Stomach (tissue), 9 donors: ENCODE data around the gene ASH1L. TPM values are rescaled to one million over a fixed set of nuclear protein-coding genes. Genes with fewer than 3 reads are reported as not detected.
A peak's percentile ranks its signal among the peaks of the same experiment; 100 is the strongest.
"Not testable (repeated sequence)": the region's sequence is repeated elsewhere in the genome, so short reads cannot be mapped to it uniquely, and the experiment has no call there.

ENCODE experiments used
- DNase-seq, 2 donors: peaks; one replicate each; pipeline versions ENCODE4 v3.0.0 to v3.0.0-alpha.2; 2013 to 2019
- H3K27ac ChIP-seq, 5 donors: fragments of 200-600 bp in 4 of 5; sonication (generic) in 4 of 5; one replicate each; pipeline ENCODE4 v1.5.1; 2013 to 2019; ENCODE audit warnings: mild to moderate bottlenecking in 1 of 5, moderate library complexity in 1 of 5
- H3K27me3 ChIP-seq, 3 donors: fragments of 200-600 bp; sonication (generic); one replicate each; pipeline ENCODE4 v1.5.1; 2017 to 2019; ENCODE audit warnings: mixed run types in 1 of 3
- H3K36me3 ChIP-seq, 4 donors: fragments of 200-600 bp; sonication (generic); 1 replicate in 3 of 4; 2 replicates in 1 of 4; pipeline ENCODE4 v1.5.1; 2016 to 2019
- H3K4me1 ChIP-seq, 4 donors: fragments of 200-600 bp; sonication (generic); one replicate each; pipeline ENCODE4 v1.5.1; 2016 to 2019
- H3K4me3 ChIP-seq, 4 donors: fragments of 200-600 bp; sonication (generic) in 3 of 4; one replicate each; pipeline ENCODE4 v1.5.1; 2016 to 2019; ENCODE audit warnings: mild to moderate bottlenecking in 1 of 4
- H3K9me3 ChIP-seq, 4 donors: fragments of 200-600 bp; sonication (generic); one replicate each; pipeline ENCODE4 v1.5.1; 2016 to 2019
- CTCF ChIP-seq, 7 experiments: fragments of 450-650 bp in 4 of 7; fragments of 200-600 bp in 3 of 7; sonication (generic) in 3 of 7; IDR thresholded peaks; one replicate each; pipeline ENCODE4 v1.5.1; 2016 to 2019; ENCODE audit warnings: antibody characterized with exemption in 7 of 7, control low read depth in 2 of 7, mild to moderate bottlenecking in 1 of 7
- EP300 ChIP-seq: sonication (generic); formaldehyde crosslinking; IDR thresholded peaks from one replicate; pipeline ENCODE4 v1.6.1; 2017; ENCODE audit warnings: antibody characterized with exemption
- POLR2A ChIP-seq, 4 donors: fragments of 450-650 bp; IDR thresholded peaks; one replicate each; pipeline ENCODE4 v1.6.1; 2016; ENCODE audit warnings: antibody characterized with exemption in 4 of 4, control low read depth in 2 of 4, mild to moderate bottlenecking in 1 of 4, moderate library complexity in 1 of 4
- POLR2AphosphoS5 ChIP-seq, 3 donors: sonication (generic); formaldehyde crosslinking; IDR thresholded peaks; one replicate each; pipeline ENCODE4 v1.6.1; 2016; ENCODE audit warnings: antibody characterized with exemption in 3 of 3
- WGBS, 5 donors: extraction: QIAGEN DNeasy Blood & Tissue Kit in 3 of 5; methylation state at CpG; one replicate each; pipeline versions ENCODE4 v1.1.5 to v1.1.7; 2013 to 2018; 5-methylcytosine and 5-hydroxymethylcytosine counted together
- intact Hi-C: fragments of 100-400 bp; cut with DNase I; formaldehyde crosslinking; loops from one replicate; pipeline ENCODE4 v1.15.1; 2023; ENCODE audit warnings: low total_unique reads
- polyA plus RNA-seq, 3 donors: library from polyadenylated mRNA; stranded (reverse); fragments of 200-250 nt; gene quantifications; one replicate each; pipeline ENCODE4 v1.2.3, GENCODE V29; 2013
- total RNA-seq, 5 donors: library from RNA; depleted of rRNA; stranded (reverse); fragments of >200 nt; gene quantifications; one replicate each; pipeline versions ENCODE4 v1.1.0 to v1.2.3, GENCODE V29; 2014 to 2016
- donor health status: healthy with polysubstance abuse.
- donor health status: Bipolar disorder and iron deficiency.
- donor health status: healthy.

Gene ASH1L
- total and polyA plus RNA-seq, 8 donors, result 3.0 to 69.4 (median 34.3) TPM

- H3K27ac ChIP-seq, result no peak overlapping the region
- intact Hi-C loops, result no loop called here
- 84 to 87% (median 85%) methylated on average over 8 of the region's 8 CpGs for WGBS, 5 donors
- no peak for DNase-seq
- H3K27me3 ChIP-seq, result no peaks in the 10 kb centered on the region
- H3K9me3 ChIP-seq, result no peaks in the 10 kb centered on the region
- no peak overlapping the region for H3K4me3 ChIP-seq
- peaks cover 78 to 100% (median 99%) of the 10 kb centered on the region in 4 donors for H3K36me3 ChIP-seq
- no peaks in the 10 kb centered on the region for H3K4me1 ChIP-seq
- TF ChIP-seq POLR2A (IDR thresholded peaks at IDR 0.05) (no peak), EP300 (no peak), CTCF (IDR thresholded peaks at IDR 0.05) (no peak), POLR2AphosphoS5 (IDR thresholded peaks at IDR 0.05) (no peak)
Observed at GRCh38 chr1:155339515-155340097, 223.0 kb downstream of the ASH1L start.

GRCh38 chr1:155334962-155335361, 227.6 kb downstream of the ASH1L start:
- peak in 1 of 2 donors; percentile 21 for DNase-seq
- 39 to 75% (median 60%) methylated on average over 1 of the region's 1 CpG for WGBS, 5 donors
- H3K27ac ChIP-seq, result no peak overlapping the region
- no peaks in the 10 kb centered on the region for H3K27me3 ChIP-seq
- no peaks in the 10 kb centered on the region for H3K9me3 ChIP-seq
- H3K4me1 ChIP-seq, result no peaks in the 10 kb centered on the region
- H3K36me3 ChIP-seq, result peaks cover 58 to 88% (median 85%) of the 10 kb centered on the region in 4 donors
- no peak overlapping the region for H3K4me3 ChIP-seq
- TF ChIP-seq POLR2AphosphoS5 (IDR thresholded peaks at IDR 0.05), result no peak
- no peak for TF ChIP-seq EP300
- no peak for TF ChIP-seq POLR2A (IDR thresholded peaks at IDR 0.05)
- intact Hi-C loops, result no loop called here

GRCh38 chr1:155329980-155330598, 232.5 kb downstream of the ASH1L start:
- Histone ChIP-seq H3K36me3 (peaks cover 35 to 80% (median 74%) of the 10 kb centered on the region in 4 donors), H3K9me3 (no peaks in the 10 kb centered on the region), H3K4me1 (peaks cover 10 to 25% (median 17%) of the 10 kb centered on the region in 4 donors), H3K27me3 (no peaks in the 10 kb centered on the region), H3K27ac (no peak overlapping the region), H3K4me3 (no peak overlapping the region)
- TF ChIP-seq POLR2AphosphoS5 (IDR thresholded peaks at IDR 0.05) (no peak), EP300 (no peak), CTCF (IDR thresholded peaks at IDR 0.05) (no peak), POLR2A (IDR thresholded peaks at IDR 0.05) (no peak)
- no peak for DNase-seq
- intact Hi-C loops, result no loop called here
- WGBS, 5 donors, result 87 to 90% (median 89%) methylated on average over 11 of the region's 11 CpGs

- DNase-seq, H3K4me3 ChIP-seq, intact Hi-C loops, H3K27ac ChIP-seq, H3K9me3 ChIP-seq, H3K27me3 ChIP-seq: not testable (repeated sequence)
- Histone ChIP-seq H3K4me1 (peaks cover 13 to 30% (median 22%) of the 10 kb centered on the region in 4 donors), H3K36me3 (peaks cover 29 to 67% (median 62%) of the 10 kb centered on the region in 4 donors)
- WGBS, 5 donors, result 84 to 92% (median 87%) methylated on average over 7 of the region's 7 CpGs
Observed at GRCh38 chr1:155328856-155329255, 233.7 kb downstream of the ASH1L start.

GRCh38 chr1:155327981-155328380, 234.6 kb downstream of the ASH1L start:
- Histone ChIP-seq H3K27me3 (no peaks in the 10 kb centered on the region), H3K4me3 (no peak overlapping the region), H3K4me1 (peaks cover 13 to 30% (median 22%) of the 10 kb centered on the region in 4 donors), H3K9me3 (no peaks in the 10 kb centered on the region), H3K36me3 (peaks cover 29 to 61% (median 57%) of the 10 kb centered on the region in 4 donors), H3K27ac (no peak overlapping the region)
- DNase-seq, result no peak
- 84 to 91% (median 90%) methylated on average over 4 of the region's 4 CpGs for WGBS, 5 donors
- intact Hi-C loops, result no loop called here
- no peak for TF ChIP-seq POLR2A (IDR thresholded peaks at IDR 0.05)
- no peak for TF ChIP-seq CTCF (IDR thresholded peaks at IDR 0.05)
- no peak for TF ChIP-seq POLR2AphosphoS5 (IDR thresholded peaks at IDR 0.05)
- no peak for TF ChIP-seq EP300
